Choroid plexus epithelial cell (primary cell): ENCODE data around the gene TBC1D10A.

Experiments used
- DNase-seq: peaks from one replicate; pipeline ENCODE4 v3.0.0-alpha.2; 2010; ENCODE audit warnings: low read depth
- H3K4me3 ChIP-seq: 2 replicates; pipeline ENCODE4 v1.5.1; 2011; ENCODE audit warnings: low read depth, mild to moderate bottlenecking, control low read depth, low read length, moderate library complexity
- CTCF ChIP-seq: conservative IDR thresholded peaks from 2 replicates; pipeline ENCODE4 v1.5.1; 2011; ENCODE audit warnings: low read depth, mild to moderate bottlenecking, control low read depth, inconsistent platforms, low read length, moderate library complexity

TBC1D10A gene

GRCh38 chr22:30290342-30291057 lies 36.2 kb downstream of the TBC1D10A start:
- no peak overlapping the region for H3K4me3 ChIP-seq
- DNase-seq = peak; percentile 86
- no peak for TF ChIP-seq CTCF

DNA sequence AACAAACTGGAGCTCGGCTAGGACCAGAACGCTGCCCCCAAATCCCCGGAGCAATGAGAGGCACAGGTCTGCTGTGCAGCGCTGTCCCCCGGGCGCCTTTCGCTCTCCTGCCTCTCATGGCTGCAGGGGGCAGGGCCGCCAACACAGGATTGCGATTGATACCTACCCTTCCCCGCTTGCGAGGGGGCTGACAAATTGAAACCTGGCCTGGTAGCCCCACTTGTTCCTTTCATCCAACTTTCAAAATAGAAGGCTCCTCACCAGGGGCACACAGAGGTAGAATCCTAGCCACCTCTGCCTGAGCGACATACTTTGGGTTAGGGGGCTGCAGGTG lies 36.8 kb downstream of the TBC1D10A start:
- no peak for TF ChIP-seq CTCF
- DNase-seq = no peak
- peak overlapping the region; percentile 82 for H3K4me3 ChIP-seq

- TF ChIP-seq CTCF = peak; percentile 0
- peak within 1 kb of the TSS; percentile 82 for H3K4me3 ChIP-seq
- peak; percentile 99 for DNase-seq
Measured at GRCh38 chr22:30289141-30289979, 37.4 kb downstream of the TBC1D10A start, which contains the start of gene CASTOR1. Gene CASTOR1 (minus strand): TSS chr22:30289505. CDS start chr22:30289497, 8 bp downstream.

DNA sequence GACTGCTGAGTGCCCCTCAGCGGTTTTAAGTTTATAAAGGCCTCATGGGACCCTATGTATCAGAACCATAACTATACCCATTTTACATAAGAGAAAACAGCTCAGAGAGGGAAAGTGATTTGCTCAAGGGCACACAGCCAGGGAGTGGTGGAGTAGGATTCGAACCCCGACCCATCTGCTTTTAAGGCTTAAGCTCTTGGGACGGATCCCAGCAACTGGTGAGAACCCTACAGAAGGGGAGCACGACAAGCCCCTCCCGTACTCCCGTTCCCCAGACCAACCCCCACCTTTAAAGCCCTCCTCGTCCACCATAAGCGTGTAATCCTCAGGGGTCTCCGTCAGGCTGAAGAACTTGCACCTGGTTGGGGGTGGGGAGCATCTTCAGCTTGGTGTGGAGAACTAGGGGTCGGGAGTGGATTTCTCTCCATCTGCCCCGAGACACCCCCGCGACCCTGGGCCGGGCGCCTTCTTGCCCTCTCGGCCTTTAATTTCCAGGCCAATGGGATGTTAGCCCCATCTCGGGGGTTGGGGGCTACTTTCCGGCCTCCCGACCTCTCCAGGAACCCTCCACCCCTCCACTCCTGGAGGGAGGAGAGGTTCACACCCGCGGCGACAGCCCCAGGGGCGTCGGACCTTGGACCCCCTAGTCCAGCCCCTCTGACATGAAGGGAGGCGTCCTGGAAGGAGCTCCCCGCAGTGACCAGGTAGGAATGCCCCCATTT lies 38.2 kb downstream of the TBC1D10A start:
- H3K4me3 ChIP-seq = peak overlapping the region; percentile 82
- TF ChIP-seq CTCF = no peak
- DNase-seq = no peak

GRCh38 chr22:30287648-30288418 lies 38.9 kb downstream of the TBC1D10A start:
- peak overlapping the region; percentile 82 for H3K4me3 ChIP-seq
- DNase-seq = peak; percentile 96
- TF ChIP-seq CTCF = peak; percentile 67
